ENCODE measurements around the gene PPP1R7. TPM values are rescaled to one million over a fixed set of nuclear protein-coding genes. Genes with fewer than 3 reads are reported as not detected.

The PPP1R7 gene
- total and polyA plus RNA-seq, 5 donors from 2014 or later: 68.0 to 150 (median 106) TPM

- Histone ChIP-seq H3K27me3 (ENCODE audit: control insufficient read depth, insufficient read depth, low read length) (no peaks in the 10 kb centered on the region), H3K36me3 (ENCODE audit: control insufficient read depth, insufficient read depth, low read length) (no peaks in the 10 kb centered on the region), H3K9me3 (ENCODE audit: control insufficient read depth in 2 of 2, low read length in 2 of 2) (no peaks in the 10 kb centered on the region), H3K27ac (ENCODE audit: insufficient read depth, low read length, poor library complexity, severe bottlenecking) (no peak overlapping the region), H3K4me1 (ENCODE audit: control insufficient read depth, insufficient read depth, low read length, poor library complexity, severe bottlenecking) (peaks cover 7% of the 10 kb centered on the region), H3K4me3 (ENCODE audit: low read depth, low read length) (peak overlapping the region; percentile 64)
- Mint-ChIP-seq H3K4me3 (peak overlapping the region; percentile 79 to 93 (median 90)), H3K27ac (peak overlapping the region in 2 of 3 donors; percentile 13 to 28), H3K27me3 (peaks cover 26% of the 10 kb centered on the region), H3K36me3 (no peaks in the 10 kb centered on the region), H3K9me3 (no peaks in the 10 kb centered on the region), H3K4me1 (peaks cover 8 to 25% (median 16%) of the 10 kb centered on the region in 4 donors)
- no peak for ATAC-seq (ENCODE audit: low read depth in 2 of 2)
- no peak for DNase-seq
Measured at GRCh38 chr2:241219030-241219382, 68.7 kb downstream of the PPP1R7 start.

GRCh38 chr2:241219856-241220356 is 69.6 kb downstream of the PPP1R7 start:
- Mint-ChIP-seq H3K36me3 (no peaks in the 10 kb centered on the region), H3K4me3 (peak overlapping the region in 2 of 4 donors; percentile 55 to 79)

GRCh38 chr2:241223211-241224017 is 73.1 kb downstream of the PPP1R7 start:
- peaks cover 12% of the 10 kb centered on the region for H3K36me3 ChIP-seq (ENCODE audit: control insufficient read depth, insufficient read depth, low read length)
- no peaks in the 10 kb centered on the region for H3K27me3 ChIP-seq (ENCODE audit: control insufficient read depth, insufficient read depth, low read length)
- H3K9me3 ChIP-seq (ENCODE audit: control insufficient read depth in 2 of 2, low read length in 2 of 2): no peaks in the 10 kb centered on the region
- DNase-seq (no peak), ATAC-seq (ENCODE audit: low read depth in 2 of 2) (no peak)
- peaks cover 6% of the 10 kb centered on the region for H3K4me1 ChIP-seq (ENCODE audit: control insufficient read depth, insufficient read depth, low read length, poor library complexity, severe bottlenecking)
- H3K27ac ChIP-seq (ENCODE audit: insufficient read depth, low read length, poor library complexity, severe bottlenecking): no peak overlapping the region
- Mint-ChIP-seq H3K4me3 (no peak overlapping the region), H3K9me3 (peaks cover 0 to 4% (median 0%) of the 10 kb centered on the region in 7 donors), H3K4me1 (peaks cover 8 to 16% (median 12%) of the 10 kb centered on the region in 4 donors), H3K36me3 (peaks cover 12% of the 10 kb centered on the region), H3K27me3 (peaks cover 15% of the 10 kb centered on the region), H3K27ac (peak overlapping the region in 1 of 3 donors; percentile 47)
- H3K4me3 ChIP-seq (ENCODE audit: low read depth, low read length): no peak overlapping the region

More at GRCh38 chr2:241219856-241220356, 69.6 kb downstream of the PPP1R7 start:
- H3K9me3 Mint-ChIP-seq: peaks cover 0 to 4% (median 0%) of the 10 kb centered on the region in 7 donors
- ATAC-seq (ENCODE audit: low read depth in 2 of 2) (no peak), DNase-seq (no peak)
- H3K27me3 ChIP-seq (ENCODE audit: control insufficient read depth, insufficient read depth, low read length): no peaks in the 10 kb centered on the region
- H3K4me1 ChIP-seq (ENCODE audit: control insufficient read depth, insufficient read depth, low read length, poor library complexity, severe bottlenecking): peaks cover 7% of the 10 kb centered on the region
- no peak overlapping the region for H3K27ac ChIP-seq (ENCODE audit: insufficient read depth, low read length, poor library complexity, severe bottlenecking)
- no peak overlapping the region for H3K27ac Mint-ChIP-seq
- H3K27me3 Mint-ChIP-seq: peaks cover 26% of the 10 kb centered on the region
- no peak overlapping the region for H3K4me3 ChIP-seq (ENCODE audit: low read depth, low read length)
- H3K9me3 ChIP-seq (ENCODE audit: control insufficient read depth in 2 of 2, low read length in 2 of 2): no peaks in the 10 kb centered on the region
- H3K4me1 Mint-ChIP-seq: peaks cover 8 to 25% (median 18%) of the 10 kb centered on the region in 4 donors
- H3K36me3 ChIP-seq (ENCODE audit: control insufficient read depth, insufficient read depth, low read length): no peaks in the 10 kb centered on the region

GRCh38 chr2:241224018-241224850 is 74.0 kb downstream of the PPP1R7 start:
- DNase-seq (no peak), ATAC-seq (ENCODE audit: low read depth in 2 of 2) (peak in 1 of 2 donors; percentile 20)
- Mint-ChIP-seq H3K4me1 (peaks cover 1 to 8% (median 4%) of the 10 kb centered on the region in 4 donors), H3K36me3 (peaks cover 15% of the 10 kb centered on the region), H3K27me3 (peaks cover 7% of the 10 kb centered on the region), H3K4me3 (no peak overlapping the region), H3K27ac (peak overlapping the region in 1 of 3 donors; percentile 42), H3K9me3 (peaks cover 0 to 4% (median 0%) of the 10 kb centered on the region in 7 donors)
- no peaks in the 10 kb centered on the region for H3K9me3 ChIP-seq (ENCODE audit: control insufficient read depth in 2 of 2, low read length in 2 of 2)
- peaks cover 20% of the 10 kb centered on the region for H3K36me3 ChIP-seq (ENCODE audit: control insufficient read depth, insufficient read depth, low read length)
- no peaks in the 10 kb centered on the region for H3K27me3 ChIP-seq (ENCODE audit: control insufficient read depth, insufficient read depth, low read length)
- H3K27ac ChIP-seq (ENCODE audit: insufficient read depth, low read length, poor library complexity, severe bottlenecking): no peak overlapping the region
- H3K4me3 ChIP-seq (ENCODE audit: low read depth, low read length): no peak overlapping the region
- H3K4me1 ChIP-seq (ENCODE audit: control insufficient read depth, insufficient read depth, low read length, poor library complexity, severe bottlenecking): no peaks in the 10 kb centered on the region

- peaks cover 0 to 4% (median 0%) of the 10 kb centered on the region in 7 donors for H3K9me3 Mint-ChIP-seq
- no peak overlapping the region for H3K4me3 ChIP-seq (ENCODE audit: low read depth, low read length)
- no peaks in the 10 kb centered on the region for H3K27me3 ChIP-seq (ENCODE audit: control insufficient read depth, insufficient read depth, low read length)
- peak overlapping the region in 1 of 3 donors; percentile 42 for H3K27ac Mint-ChIP-seq
- no peak overlapping the region for H3K27ac ChIP-seq (ENCODE audit: insufficient read depth, low read length, poor library complexity, severe bottlenecking)
- peaks cover 24% of the 10 kb centered on the region for H3K36me3 ChIP-seq (ENCODE audit: control insufficient read depth, insufficient read depth, low read length)
- DNase-seq (no peak), ATAC-seq (ENCODE audit: low read depth in 2 of 2) (no peak)
- H3K27me3 Mint-ChIP-seq: peaks cover 2% of the 10 kb centered on the region
- H3K4me3 Mint-ChIP-seq: no peak overlapping the region
- H3K4me1 Mint-ChIP-seq: peaks cover 0 to 7% (median 3%) of the 10 kb centered on the region in 4 donors
- no peaks in the 10 kb centered on the region for H3K9me3 ChIP-seq (ENCODE audit: control insufficient read depth in 2 of 2, low read length in 2 of 2)
- no peaks in the 10 kb centered on the region for H3K4me1 ChIP-seq (ENCODE audit: control insufficient read depth, insufficient read depth, low read length, poor library complexity, severe bottlenecking)
- H3K36me3 Mint-ChIP-seq: peaks cover 16% of the 10 kb centered on the region
Measured at GRCh38 chr2:241224851-241225438, 74.7 kb downstream of the PPP1R7 start.

- Mint-ChIP-seq H3K27me3 (no peaks in the 10 kb centered on the region), H3K27ac (no peak overlapping the region), H3K9me3 (peaks cover 0 to 4% (median 0%) of the 10 kb centered on the region in 7 donors), H3K36me3 (peaks cover 22% of the 10 kb centered on the region), H3K4me1 (peaks cover 0 to 7% (median 3%) of the 10 kb centered on the region in 4 donors), H3K4me3 (no peak overlapping the region)
- H3K27ac ChIP-seq (ENCODE audit: insufficient read depth, low read length, poor library complexity, severe bottlenecking): no peak overlapping the region
- peaks cover 30% of the 10 kb centered on the region for H3K36me3 ChIP-seq (ENCODE audit: control insufficient read depth, insufficient read depth, low read length)
- ATAC-seq (ENCODE audit: low read depth in 2 of 2): no peak
- H3K4me3 ChIP-seq (ENCODE audit: low read depth, low read length): no peak overlapping the region
- H3K9me3 ChIP-seq (ENCODE audit: control insufficient read depth in 2 of 2, low read length in 2 of 2): no peaks in the 10 kb centered on the region
- no peaks in the 10 kb centered on the region for H3K4me1 ChIP-seq (ENCODE audit: control insufficient read depth, insufficient read depth, low read length, poor library complexity, severe bottlenecking)
- no peak for DNase-seq
- H3K27me3 ChIP-seq (ENCODE audit: control insufficient read depth, insufficient read depth, low read length): no peaks in the 10 kb centered on the region
Measured at GRCh38 chr2:241225545-241225944, 75.3 kb downstream of the PPP1R7 start.

GRCh38 chr2:241225983-241226382 is 75.7 kb downstream of the PPP1R7 start:
- H3K4me3 ChIP-seq (ENCODE audit: low read depth, low read length): no peak overlapping the region
- H3K9me3 Mint-ChIP-seq: peaks cover 0 to 4% (median 0%) of the 10 kb centered on the region in 7 donors
- H3K27ac Mint-ChIP-seq: no peak overlapping the region
- H3K4me1 Mint-ChIP-seq: peaks cover 0 to 7% (median 3%) of the 10 kb centered on the region in 4 donors
- peaks cover 25% of the 10 kb centered on the region for H3K36me3 Mint-ChIP-seq
- DNase-seq (no peak), ATAC-seq (ENCODE audit: low read depth in 2 of 2) (no peak)
- no peaks in the 10 kb centered on the region for H3K27me3 ChIP-seq (ENCODE audit: control insufficient read depth, insufficient read depth, low read length)
- H3K36me3 ChIP-seq (ENCODE audit: control insufficient read depth, insufficient read depth, low read length): peaks cover 34% of the 10 kb centered on the region
- H3K9me3 ChIP-seq (ENCODE audit: control insufficient read depth in 2 of 2, low read length in 2 of 2): no peaks in the 10 kb centered on the region
- H3K27ac ChIP-seq (ENCODE audit: insufficient read depth, low read length, poor library complexity, severe bottlenecking): no peak overlapping the region
- no peaks in the 10 kb centered on the region for H3K4me1 ChIP-seq (ENCODE audit: control insufficient read depth, insufficient read depth, low read length, poor library complexity, severe bottlenecking)
- no peaks in the 10 kb centered on the region for H3K27me3 Mint-ChIP-seq
- no peak overlapping the region for H3K4me3 Mint-ChIP-seq
